Measurements from ENCODE around the gene SSNA1.
A peak's percentile ranks its signal among the peaks of the same experiment; 100 is the strongest.

SSNA1 gene

GRCh38 chr9:137159105-137160053 is 29.1 kb upstream of the SSNA1 start:
- Histone ChIP-seq H3K9ac (ENCODE audit: low read length) (peak overlapping the region; percentile 17; the same call in 1 of the 2 replicates), H3K4me1 (ENCODE audit: low read length) (peaks cover 19% of the 10 kb centered on the region)

GRCh38 chr9:137160054-137160425 is 28.4 kb upstream of the SSNA1 start:
- Histone ChIP-seq H3K4me2 (ENCODE audit: low read length) (no peak overlapping the region), H4K20me1 (ENCODE audit: insufficient read depth, low read length) (no peaks in the 10 kb centered on the region), H3K4me1 (ENCODE audit: low read length) (peaks cover 19% of the 10 kb centered on the region), H3K27me3 (ENCODE audit: low read depth, low read length) (0 out of 2 replicates have a peak, but pooled peaks cover 6% of the 10 kb centered on the region), H3K4me3 (ENCODE audit: low read length) (no peak overlapping the region), H3K9ac (ENCODE audit: low read length) (no peak overlapping the region), H3K36me3 (replicated peaks; ENCODE audit: low read depth, low read length) (no peaks in the 10 kb centered on the region), H3K9me3 (ENCODE audit: insufficient read depth, low read length) (no peaks in the 10 kb centered on the region), H3K79me2 (ENCODE audit: low read length) (no peaks in the 10 kb centered on the region), H2AFZ (ENCODE audit: low read depth, low read length) (no peak overlapping the region), H3K27ac (ENCODE audit: low read length) (no peak overlapping the region)
- no peak for TF ChIP-seq CTCF (IDR thresholded peaks at IDR 0.05; ENCODE audit: low read depth, low read length)
- no peak for TF ChIP-seq EZH2phosphoT487 (IDR thresholded peaks at IDR 0.05; ENCODE audit: low read depth)

More at GRCh38 chr9:137159105-137160053, 29.1 kb upstream of the SSNA1 start:
- Histone ChIP-seq H3K27me3 (ENCODE audit: low read depth, low read length) (0 out of 2 replicates have a peak, but pooled peaks cover 6% of the 10 kb centered on the region), H4K20me1 (ENCODE audit: insufficient read depth, low read length) (no peaks in the 10 kb centered on the region), H3K27ac (ENCODE audit: low read length) (no peak overlapping the region), H3K79me2 (ENCODE audit: low read length) (no peaks in the 10 kb centered on the region), H2AFZ (ENCODE audit: low read depth, low read length) (no peak overlapping the region; the same call in 1 of the 2 replicates), H3K9me3 (ENCODE audit: insufficient read depth, low read length) (no peaks in the 10 kb centered on the region), H3K36me3 (replicated peaks; ENCODE audit: low read depth, low read length) (no peaks in the 10 kb centered on the region), H3K4me3 (ENCODE audit: low read length) (peak overlapping the region; percentile 13; the same call in 1 of the 2 replicates), H3K4me2 (ENCODE audit: low read length) (peak overlapping the region; percentile 56)
- TF ChIP-seq EZH2phosphoT487 (IDR thresholded peaks at IDR 0.05; ENCODE audit: low read depth), result no peak
- TF ChIP-seq CTCF (IDR thresholded peaks at IDR 0.05; ENCODE audit: low read depth, low read length), result no peak

GRCh38 chr9:137160716-137161557 is 27.5 kb upstream of the SSNA1 start:
- Histone ChIP-seq H2AFZ (ENCODE audit: low read depth, low read length) (no peak overlapping the region), H3K79me2 (ENCODE audit: low read length) (no peaks in the 10 kb centered on the region), H3K27ac (ENCODE audit: low read length) (no peak overlapping the region), H3K9me3 (ENCODE audit: insufficient read depth, low read length) (no peaks in the 10 kb centered on the region), H4K20me1 (ENCODE audit: insufficient read depth, low read length) (no peaks in the 10 kb centered on the region), H3K4me1 (ENCODE audit: low read length) (peaks cover 19% of the 10 kb centered on the region), H3K9ac (ENCODE audit: low read length) (no peak overlapping the region), H3K4me3 (ENCODE audit: low read length) (no peak overlapping the region), H3K36me3 (replicated peaks; ENCODE audit: low read depth, low read length) (no peaks in the 10 kb centered on the region), H3K4me2 (ENCODE audit: low read length) (no peak overlapping the region), H3K27me3 (ENCODE audit: low read depth, low read length) (0 out of 2 replicates have a peak, but pooled peaks cover 6% of the 10 kb centered on the region)
- no peak for TF ChIP-seq EZH2phosphoT487 (IDR thresholded peaks at IDR 0.05; ENCODE audit: low read depth)

GRCh38 chr9:137161558-137162486 is 26.7 kb upstream of the SSNA1 start:
- H4K20me1 ChIP-seq (ENCODE audit: insufficient read depth, low read length), result no peaks in the 10 kb centered on the region
- no peak overlapping the region for H3K27ac ChIP-seq (ENCODE audit: low read length)
- TF ChIP-seq CTCF (IDR thresholded peaks at IDR 0.05; ENCODE audit: low read depth, low read length), result no peak
- no peak for TF ChIP-seq EZH2phosphoT487 (IDR thresholded peaks at IDR 0.05; ENCODE audit: low read depth)
- H3K4me1 ChIP-seq (ENCODE audit: low read length), result peaks cover 19% of the 10 kb centered on the region
- H2AFZ ChIP-seq (ENCODE audit: low read depth, low read length), result no peak overlapping the region
- no peak overlapping the region for H3K4me2 ChIP-seq (ENCODE audit: low read length)
- H3K79me2 ChIP-seq (ENCODE audit: low read length), result no peaks in the 10 kb centered on the region
- H3K9me3 ChIP-seq (ENCODE audit: insufficient read depth, low read length), result no peaks in the 10 kb centered on the region
- no peaks in the 10 kb centered on the region for H3K36me3 ChIP-seq (replicated peaks; ENCODE audit: low read depth, low read length)
- H3K9ac ChIP-seq (ENCODE audit: low read length), result no peak overlapping the region
- peaks cover 6% of the 10 kb centered on the region; the same call in 1 of the 2 replicates for H3K27me3 ChIP-seq (ENCODE audit: low read depth, low read length)
- no peak overlapping the region for H3K4me3 ChIP-seq (ENCODE audit: low read length)
